Stimulated activated CD4-positive, alpha-beta T cell treated with anti-CD3 and anti-CD28 coated beads, TNF-alpha, amount 100 ng/mL, for 24 hours (primary cell): ENCODE results near the gene RYR1.
"Not testable (repeated sequence)": the region's sequence is repeated elsewhere in the genome, so short reads cannot be mapped to it uniquely, and the experiment has no call there.

Experiments used
- DNase-seq, 3 experiments: peaks; one replicate each; pipeline ENCODE4 v3.0.0-alpha.2; 2020; ENCODE audit warnings: low read depth in 3 of 3

RYR1 gene

DNA sequence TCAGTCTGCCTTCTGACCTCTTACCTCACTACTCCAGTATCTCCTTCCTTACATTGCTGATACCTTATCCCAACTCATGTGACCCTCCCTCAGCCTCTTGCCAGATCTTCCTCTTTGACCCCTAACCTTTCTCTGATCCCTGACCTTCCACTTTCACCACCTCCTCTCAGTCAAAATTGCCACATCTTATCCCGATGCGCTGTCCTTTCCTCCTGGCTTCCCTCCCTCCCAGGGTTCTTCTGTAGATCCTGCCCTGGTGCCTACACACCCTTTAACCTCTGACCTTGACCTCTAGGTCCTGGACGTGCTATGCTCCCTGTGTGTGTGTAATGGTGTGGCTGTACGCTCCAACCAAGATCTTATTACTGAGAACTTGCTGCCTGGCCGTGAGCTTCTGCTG is 23.7 kb downstream of the RYR1 start:
- no peak for DNase-seq

DNA sequence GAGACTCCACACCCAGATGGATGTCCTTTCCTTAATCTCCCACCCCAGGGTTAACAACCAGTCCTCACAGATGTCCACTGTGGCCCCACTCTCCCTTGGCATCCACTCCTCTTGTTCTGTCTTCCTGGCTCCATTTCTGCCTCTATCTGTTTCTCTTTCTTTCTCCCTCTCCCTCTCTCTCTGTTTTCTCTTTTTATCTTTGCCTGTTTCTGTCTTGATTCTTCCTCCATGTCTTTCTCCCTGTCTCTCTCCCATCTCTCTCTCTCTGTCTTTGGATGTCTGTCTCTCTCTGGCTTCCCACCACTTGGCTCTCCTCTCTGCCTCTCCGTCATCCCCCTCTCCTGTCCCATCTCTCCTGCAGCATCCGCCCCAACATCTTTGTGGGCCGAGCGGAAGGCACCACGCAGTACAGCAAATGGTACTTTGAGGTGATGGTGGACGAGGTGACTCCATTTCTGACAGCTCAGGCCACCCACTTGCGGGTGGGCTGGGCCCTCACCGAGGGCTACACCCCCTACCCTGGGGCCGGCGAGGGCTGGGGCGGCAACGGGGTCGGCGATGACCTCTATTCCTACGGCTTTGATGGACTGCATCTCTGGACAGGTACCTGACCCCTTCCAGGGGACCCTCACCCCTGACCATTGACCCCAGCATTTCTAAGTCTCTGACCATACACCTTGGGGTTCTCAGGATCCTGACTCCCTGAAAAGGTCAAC is 24.4 kb downstream of the RYR1 start:
- no peak for DNase-seq

DNA sequence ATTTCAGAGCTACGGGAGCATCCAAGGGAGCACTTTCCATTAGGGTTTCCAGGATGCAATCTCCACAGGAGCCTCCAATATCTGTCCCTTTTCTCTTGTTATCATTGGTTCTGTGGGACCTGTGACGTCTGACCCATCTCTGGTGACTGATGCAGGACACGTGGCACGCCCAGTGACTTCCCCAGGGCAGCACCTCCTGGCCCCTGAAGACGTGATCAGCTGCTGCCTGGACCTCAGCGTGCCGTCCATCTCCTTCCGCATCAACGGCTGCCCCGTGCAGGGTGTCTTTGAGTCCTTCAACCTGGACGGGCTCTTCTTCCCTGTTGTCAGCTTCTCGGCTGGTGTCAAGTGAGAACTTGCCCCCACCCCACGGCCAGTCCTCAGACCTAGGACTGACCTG is 25.5 kb downstream of the RYR1 start:
- DNase-seq, result no peak

DNA sequence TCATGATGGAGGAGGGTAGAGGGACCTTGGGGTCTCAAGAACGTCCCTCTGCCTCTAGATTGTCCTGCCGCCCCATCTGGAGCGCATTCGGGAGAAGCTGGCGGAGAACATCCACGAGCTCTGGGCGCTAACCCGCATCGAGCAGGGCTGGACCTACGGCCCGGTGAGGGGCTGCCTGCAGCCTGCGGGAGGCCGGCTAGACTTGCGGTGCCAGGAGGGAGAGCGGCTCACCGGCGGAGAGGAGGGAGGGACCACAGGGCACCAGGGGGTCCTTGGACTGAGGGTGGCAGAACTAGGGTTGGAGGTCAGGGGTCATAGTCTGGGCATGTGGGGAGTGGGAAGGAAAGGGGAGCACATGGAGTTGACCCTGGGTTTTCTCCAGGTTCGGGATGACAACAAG is 29.9 kb downstream of the RYR1 start:
- DNase-seq, result no peak

DNA sequence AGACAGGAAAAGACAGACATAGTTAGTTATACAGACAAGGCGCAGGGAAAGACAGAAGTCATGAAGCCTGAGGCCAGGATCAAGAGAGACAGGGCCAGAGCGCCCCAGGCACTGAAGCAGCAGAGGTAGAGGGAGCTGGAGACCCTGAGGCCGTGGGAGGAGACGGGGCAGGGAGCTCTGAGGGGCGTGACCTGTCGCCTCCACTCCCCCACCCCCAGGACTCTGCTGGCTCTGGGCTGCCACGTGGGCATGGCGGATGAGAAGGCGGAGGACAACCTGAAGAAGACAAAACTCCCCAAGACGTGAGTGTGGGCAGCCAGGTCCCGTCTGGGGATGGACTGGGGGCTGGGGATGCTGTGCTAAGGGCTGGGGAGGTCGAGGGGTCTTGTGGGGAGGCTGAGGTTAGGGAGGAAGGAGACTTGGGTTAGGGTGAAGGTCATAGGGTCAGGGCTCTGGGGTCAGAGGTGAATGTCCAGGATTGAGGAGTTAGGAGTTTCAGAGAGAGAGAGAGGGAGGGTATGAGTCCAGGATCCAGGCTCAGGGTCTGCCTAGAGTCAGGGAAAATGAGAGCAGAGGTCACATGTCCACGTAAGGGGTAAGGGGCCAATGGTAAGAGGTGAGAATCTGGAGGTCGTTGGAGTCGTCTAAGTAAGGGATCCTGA is 31.1 kb downstream of the RYR1 start:
- DNase-seq, result no peak

DNA sequence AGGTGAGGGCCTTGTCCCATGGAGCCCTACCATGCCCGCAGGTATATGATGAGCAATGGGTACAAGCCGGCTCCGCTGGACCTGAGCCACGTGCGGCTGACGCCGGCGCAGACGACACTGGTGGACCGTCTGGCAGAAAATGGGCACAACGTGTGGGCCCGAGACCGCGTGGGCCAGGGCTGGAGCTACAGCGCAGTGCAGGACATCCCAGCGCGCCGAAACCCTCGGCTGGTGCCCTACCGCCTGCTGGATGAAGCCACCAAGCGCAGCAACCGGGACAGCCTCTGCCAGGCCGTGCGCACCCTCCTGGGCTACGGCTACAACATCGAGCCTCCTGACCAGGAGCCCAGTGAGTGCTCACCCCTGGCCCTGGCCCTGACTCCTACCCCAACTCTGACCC is 32.6 kb downstream of the RYR1 start:
- no peak for DNase-seq

DNA sequence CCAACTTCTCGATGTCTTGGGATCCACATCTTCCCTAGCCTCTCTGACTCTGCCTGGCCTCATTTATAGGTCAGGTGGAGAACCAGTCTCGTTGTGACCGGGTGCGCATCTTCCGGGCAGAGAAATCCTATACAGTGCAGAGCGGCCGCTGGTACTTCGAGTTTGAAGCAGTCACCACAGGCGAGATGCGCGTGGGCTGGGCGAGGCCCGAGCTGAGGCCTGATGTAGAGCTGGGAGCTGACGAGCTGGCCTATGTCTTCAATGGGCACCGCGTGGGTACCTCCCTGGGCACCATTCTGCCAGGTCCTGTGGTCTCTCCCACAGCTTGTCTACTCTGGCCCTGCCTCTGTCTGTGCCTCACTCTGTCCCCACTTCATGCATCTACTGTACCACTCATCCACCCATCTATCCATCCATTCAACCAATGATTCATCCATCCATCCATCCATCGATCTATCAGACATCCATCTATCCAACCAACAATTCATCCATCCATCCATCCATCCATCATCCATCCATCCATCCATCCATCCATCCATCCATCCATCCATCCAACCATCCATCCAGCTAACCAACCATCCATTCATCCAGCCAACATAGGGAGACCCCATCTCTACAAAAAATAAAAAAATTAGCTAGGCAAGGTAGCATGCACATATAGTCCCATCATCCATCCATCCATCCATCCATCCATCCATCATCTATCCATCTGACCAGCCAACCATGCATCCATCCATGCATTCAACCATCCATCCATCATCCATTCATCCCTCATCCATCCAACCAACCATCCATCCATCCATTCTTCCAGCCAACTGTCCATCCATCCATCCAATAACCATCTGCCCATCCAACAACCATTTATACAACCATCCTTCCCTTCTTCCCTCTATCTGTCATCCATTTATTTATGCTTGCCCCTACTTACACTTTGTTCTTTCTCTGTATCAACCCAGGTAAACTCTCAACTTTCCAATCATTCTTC is 34.3 kb downstream of the RYR1 start:
- DNase-seq, result no peak

DNA sequence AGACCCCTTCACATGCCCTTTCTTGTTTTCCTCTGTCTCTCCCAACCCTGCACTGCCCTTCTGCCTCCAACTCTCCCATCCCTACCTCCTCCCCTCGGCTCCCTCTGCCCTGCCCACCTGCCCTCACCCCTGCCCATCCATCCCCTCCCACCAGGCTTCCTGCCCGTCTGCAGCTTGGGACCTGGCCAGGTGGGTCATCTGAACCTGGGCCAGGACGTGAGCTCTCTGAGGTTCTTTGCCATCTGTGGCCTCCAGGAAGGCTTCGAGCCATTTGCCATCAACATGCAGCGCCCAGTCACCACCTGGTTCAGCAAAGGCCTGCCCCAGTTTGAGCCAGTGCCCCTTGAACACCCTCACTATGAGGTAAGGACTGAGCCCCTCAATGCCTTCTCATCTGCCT is 35.7 kb downstream of the RYR1 start:
- DNase-seq, result no peak

DNA sequence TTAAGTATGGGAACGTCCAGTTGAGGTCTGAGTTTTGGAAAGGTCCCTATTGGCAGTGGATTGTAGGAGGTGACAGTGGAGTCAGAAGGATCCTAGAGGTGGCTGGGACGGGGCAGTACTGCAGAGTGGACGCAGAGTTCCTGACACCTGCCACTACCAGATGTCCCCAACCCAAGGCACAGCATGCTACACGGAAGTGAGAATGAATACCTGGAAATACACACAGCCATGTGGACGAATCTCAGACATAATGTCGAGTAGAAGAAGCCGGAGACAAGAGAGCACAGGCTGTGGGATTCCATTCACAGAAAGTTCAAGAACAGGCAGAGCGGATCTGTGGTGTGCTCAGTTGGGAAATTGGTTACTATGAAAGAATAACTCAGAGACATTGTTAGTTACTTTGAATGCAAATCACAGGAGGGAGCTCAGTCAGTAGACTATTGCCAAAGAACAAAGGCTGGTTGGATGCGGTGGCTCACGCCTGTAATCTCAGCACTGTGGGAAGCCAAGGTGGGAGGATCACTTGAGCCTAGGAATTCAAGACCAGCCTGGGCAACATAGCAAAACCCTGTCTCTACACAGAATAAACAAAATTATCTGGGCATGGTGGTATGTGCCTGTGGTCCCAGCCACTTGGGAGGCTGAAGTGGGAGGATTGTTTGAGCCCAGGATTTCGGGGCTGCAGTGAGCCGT is 37.4 kb downstream of the RYR1 start:
- DNase-seq, result no peak

DNA sequence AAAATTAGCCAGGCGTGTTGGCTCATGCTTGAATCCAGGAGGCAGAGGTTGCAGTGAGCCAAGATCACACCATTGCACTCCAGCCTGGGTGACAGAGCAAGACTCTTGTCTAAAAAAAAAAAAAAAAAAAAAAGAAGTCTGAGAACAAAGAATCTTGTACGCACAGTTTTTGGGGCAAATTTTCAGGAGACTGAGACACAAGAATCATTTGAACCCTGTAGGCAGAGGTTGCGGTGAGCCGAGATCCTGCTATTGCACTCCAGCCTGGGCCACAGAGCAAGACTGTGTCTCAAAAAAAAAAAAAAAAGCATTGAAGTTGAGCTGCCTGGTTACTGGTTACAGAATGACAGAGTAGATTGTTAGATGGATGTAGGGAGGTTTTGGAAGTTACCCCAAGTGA is 39.2 kb downstream of the RYR1 start:
- not testable (repeated sequence) for DNase-seq

DNA sequence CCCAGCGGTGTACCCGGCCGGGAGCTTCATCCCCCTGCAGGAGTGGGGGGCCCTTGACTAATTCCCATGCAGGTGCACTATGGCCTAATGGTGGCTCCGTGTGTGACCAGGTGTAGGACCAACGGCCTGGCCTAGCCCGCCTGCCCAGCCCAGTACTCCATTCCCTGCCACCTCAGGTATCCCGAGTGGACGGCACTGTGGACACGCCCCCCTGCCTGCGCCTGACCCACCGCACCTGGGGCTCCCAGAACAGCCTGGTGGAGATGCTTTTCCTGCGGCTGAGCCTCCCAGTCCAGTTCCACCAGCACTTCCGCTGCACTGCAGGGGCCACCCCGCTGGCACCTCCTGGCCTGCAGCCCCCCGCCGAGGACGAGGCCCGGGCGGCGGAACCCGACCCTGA is 39.7 kb downstream of the RYR1 start:
- DNase-seq, result no peak

DNA sequence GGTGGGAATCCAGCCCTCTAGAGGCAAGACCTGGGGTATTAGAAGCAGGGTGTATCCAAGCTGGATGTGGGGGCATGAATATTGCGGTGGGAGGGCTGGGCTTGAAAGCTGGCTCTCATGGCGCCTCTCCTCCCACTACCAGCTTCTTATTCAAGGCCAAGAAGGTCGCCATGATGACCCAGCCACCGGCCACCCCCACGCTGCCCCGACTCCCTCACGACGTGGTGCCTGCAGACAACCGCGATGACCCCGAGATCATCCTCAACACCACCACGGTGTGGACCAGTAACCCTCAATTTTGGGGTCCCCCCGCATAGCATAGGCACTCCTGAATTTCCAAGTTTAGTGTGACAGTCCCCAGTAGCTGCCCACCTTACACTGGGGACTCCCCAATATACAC is 41.7 kb downstream of the RYR1 start:
- no peak for DNase-seq

DNA sequence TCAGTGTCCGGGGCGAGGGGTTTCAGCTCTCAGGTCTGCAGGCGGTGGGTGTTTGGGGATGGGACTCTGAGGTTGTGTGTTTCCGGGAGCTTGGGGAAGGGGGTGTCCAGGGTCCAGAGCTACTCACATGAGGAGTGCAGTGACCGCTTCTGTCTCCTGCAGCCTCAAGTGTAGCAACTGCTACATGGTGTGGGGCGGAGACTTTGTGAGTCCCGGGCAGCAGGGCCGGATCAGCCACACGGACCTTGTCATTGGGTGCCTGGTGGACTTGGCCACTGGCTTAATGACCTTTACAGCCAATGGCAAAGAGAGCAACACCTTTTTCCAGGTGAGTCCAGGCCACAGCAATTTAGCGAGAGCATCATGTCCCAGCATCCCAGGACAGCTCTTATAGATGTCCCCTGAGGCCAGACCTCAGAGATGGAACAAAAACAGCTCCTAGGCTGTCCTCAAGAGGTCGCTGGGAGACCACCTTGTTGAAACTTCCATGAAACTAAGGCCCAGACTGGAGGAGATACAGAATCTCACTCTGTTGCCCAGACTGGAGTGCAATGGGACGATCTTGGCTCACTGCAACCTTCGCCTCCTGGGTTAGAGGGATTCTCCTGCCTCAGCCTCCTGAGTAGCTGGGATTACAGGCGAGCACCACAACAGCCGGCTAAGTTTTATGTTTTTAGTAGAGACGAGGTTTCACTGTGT is 44.9 kb downstream of the RYR1 start:
- DNase-seq, result no peak

DNA sequence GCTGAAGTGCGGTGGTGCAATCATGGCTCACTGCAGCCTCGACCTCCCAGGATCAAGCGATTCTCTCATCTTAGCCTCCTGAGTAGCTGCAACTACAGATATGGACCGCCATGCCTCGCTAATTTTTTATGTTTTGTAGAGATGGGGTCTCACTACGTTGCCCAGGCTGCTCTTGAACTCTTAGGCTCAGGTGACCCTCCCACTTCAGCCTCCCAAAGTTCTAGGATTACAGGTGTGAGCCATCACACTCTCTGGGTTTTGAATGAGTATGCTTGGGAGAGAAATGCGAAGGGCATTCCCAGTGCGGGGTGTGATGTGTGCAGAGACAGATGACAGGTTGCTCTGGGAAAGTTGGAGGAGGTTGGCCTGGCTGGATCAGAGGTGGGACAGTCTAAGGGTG is 49.0 kb downstream of the RYR1 start:
- DNase-seq, result no peak

DNA sequence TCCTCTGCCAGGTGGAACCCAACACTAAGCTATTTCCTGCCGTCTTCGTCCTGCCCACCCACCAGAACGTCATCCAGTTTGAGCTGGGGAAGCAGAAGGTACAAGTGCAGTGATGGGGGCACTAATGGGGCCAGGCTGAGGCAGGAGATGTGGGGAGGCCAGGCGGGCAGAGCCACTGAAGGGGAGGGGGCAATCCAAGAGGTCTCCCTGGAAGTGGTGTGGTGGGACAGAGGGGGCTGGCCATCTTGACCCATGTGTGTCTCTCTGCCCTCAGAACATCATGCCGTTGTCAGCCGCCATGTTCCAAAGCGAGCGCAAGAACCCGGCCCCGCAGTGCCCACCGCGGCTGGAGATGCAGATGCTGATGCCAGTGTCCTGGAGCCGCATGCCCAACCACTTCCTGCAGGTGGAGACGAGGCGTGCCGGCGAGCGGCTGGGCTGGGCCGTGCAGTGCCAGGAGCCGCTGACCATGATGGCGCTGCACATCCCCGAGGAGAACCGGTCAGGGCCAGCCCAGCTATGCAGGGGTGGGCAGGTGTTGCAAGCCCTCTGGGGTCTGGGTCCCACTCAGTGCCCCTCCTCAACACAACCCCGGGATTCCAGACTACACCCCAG is 49.6 kb downstream of the RYR1 start:
- no peak for DNase-seq

DNA sequence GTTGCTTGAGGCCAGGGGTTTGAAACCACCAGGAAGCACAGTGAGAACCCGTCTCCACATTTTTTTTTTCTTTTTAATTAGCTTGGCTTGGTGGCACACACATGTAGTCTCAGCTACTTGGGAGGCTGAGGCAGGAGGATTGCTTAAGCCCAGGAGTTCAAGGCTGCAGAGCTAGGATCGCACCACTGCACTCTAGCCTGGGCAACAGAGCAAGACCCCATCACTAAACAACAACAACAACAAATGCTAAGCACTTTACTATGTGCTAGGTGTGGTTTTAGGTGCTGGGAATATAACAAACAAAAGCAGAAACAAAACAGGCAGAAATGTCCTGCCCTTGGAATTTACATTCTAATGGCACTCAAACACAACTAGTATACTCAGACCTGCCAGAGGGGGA is 51.3 kb downstream of the RYR1 start:
- no peak for DNase-seq

DNA sequence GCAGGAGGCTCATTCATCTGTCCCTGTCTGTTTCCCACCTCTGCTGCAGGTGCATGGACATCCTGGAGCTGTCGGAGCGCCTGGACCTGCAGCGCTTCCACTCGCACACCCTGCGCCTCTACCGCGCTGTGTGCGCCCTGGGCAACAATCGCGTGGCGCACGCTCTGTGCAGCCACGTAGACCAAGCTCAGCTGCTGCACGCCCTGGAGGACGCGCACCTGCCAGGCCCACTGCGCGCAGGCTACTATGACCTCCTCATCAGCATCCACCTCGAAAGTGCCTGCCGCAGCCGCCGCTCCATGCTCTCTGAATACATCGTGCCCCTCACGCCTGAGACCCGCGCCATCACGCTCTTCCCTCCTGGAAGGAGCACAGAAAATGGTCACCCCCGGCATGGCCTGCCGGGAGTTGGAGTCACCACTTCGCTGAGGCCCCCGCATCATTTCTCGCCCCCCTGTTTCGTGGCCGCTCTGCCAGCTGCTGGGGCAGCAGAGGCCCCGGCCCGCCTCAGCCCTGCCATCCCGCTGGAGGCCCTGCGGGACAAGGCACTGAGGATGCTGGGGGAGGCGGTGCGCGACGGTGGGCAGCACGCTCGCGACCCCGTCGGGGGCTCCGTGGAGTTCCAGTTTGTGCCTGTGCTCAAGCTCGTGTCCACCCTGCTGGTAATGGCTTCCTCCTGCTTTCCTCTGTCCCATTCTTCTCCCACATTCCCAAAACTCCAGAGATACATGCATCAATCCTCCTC is 52.2 kb downstream of the RYR1 start:
- no peak for DNase-seq

DNA sequence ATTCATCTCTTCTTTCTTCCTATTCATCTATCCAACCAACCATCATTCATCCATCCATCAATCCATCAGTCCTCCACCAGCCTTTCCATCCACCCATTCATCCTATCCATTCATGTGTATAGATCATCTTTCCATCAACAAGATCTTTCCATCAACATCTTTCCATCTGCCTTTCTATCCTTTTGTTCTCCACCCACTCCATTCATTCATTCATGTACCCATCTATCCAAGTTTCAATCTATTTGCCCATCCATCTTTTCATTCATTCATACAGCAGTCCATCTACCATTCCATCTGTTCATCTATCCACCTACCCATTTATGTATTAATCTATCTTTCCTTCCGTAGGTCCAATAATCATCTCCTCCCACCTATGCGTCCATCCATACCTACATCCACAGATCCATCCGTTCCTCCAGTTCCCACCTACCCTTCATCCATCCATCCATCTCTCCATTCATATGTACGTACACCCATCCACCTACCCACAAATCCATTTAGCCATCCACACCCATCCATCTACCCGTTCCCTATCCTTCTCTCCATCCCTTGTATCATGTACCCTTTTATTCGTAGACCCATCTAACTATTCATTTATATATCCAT is 53.3 kb downstream of the RYR1 start:
- no peak for DNase-seq

DNA sequence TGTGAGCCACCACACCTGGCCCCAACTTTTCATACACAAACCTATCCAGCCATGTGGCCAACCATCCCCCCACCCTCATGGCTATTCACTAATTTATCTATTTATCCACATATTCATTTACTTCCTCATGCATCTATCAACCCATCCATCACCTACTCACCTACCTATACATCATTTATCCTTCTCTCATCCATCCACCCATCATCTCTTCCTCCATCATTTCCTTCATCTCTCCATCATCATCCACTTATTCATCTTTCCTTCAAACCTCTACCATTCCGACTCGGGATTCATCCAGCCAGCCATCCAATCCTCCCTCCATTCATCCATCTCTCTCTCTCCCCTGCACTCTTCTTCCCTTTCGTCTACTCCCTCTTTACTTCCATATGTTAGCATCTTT is 54.6 kb downstream of the RYR1 start:
- no peak for DNase-seq
